ENCODE measurements around the gene DAGLB. TPM values are rescaled to one million over a fixed set of nuclear protein-coding genes. Genes with fewer than 3 reads are reported as not detected.
"Not testable (repeated sequence)": the region's sequence is repeated elsewhere in the genome, so short reads cannot be mapped to it uniquely, and the experiment has no call there.

Gene DAGLB
- total and polyA plus RNA-seq, 2 experiments from 2014 or later: 26.7 to 31.7 TPM

GRCh38 chr7:6453734-6454133, 6.0 kb upstream of the DAGLB start:
- H3K9me3 ChIP-seq (ENCODE audit: low read depth): no peaks in the 10 kb centered on the region
- no peaks in the 10 kb centered on the region for H3K9me2 ChIP-seq (ENCODE audit: insufficient read depth)
- peak overlapping the region; percentile 9 for H3K4me2 ChIP-seq (ENCODE audit: unreplicated experiment)
- peak overlapping the region; percentile 67 for H3K27ac ChIP-seq
- H3K9ac ChIP-seq: no peak overlapping the region
- no peak overlapping the region for H2AFZ ChIP-seq
- no peak overlapping the region for H3K4me3 ChIP-seq
- in situ Hi-C loops (cut with MboI): no loop called here
- H4K20me1 ChIP-seq (ENCODE audit: insufficient read depth): no peaks in the 10 kb centered on the region
- H3K79me2 ChIP-seq (ENCODE audit: insufficient read depth): no peaks in the 10 kb centered on the region
- TF ChIP-seq EZH2 (IDR thresholded peaks at IDR 0.05; ENCODE audit: insufficient read depth, poor library complexity, severe bottlenecking) (no peak), EZH2phosphoT487 (IDR thresholded peaks at IDR 0.05; ENCODE audit: insufficient read depth, low read depth) (no peak)
- peaks cover 49% of the 10 kb centered on the region for H3F3A ChIP-seq (ENCODE audit: insufficient read depth)
- peaks cover 22% of the 10 kb centered on the region for H3K4me1 ChIP-seq (ENCODE audit: insufficient read depth)
- peak; percentile 98 for DNase-seq
- H3K36me3 ChIP-seq (ENCODE audit: low read depth): no peaks in the 10 kb centered on the region
- 19 to 20% methylated on average over 4 of the region's 4 CpGs for WGBS, 2 experiments (ENCODE audit: low coverage in 1 of 2, low lambda C conversion rate in 2 of 2, missing lambda C conversion rate in 2 of 2)
- H3K27me3 ChIP-seq (replicated peaks; ENCODE audit: insufficient read depth): no peaks in the 10 kb centered on the region

DNA sequence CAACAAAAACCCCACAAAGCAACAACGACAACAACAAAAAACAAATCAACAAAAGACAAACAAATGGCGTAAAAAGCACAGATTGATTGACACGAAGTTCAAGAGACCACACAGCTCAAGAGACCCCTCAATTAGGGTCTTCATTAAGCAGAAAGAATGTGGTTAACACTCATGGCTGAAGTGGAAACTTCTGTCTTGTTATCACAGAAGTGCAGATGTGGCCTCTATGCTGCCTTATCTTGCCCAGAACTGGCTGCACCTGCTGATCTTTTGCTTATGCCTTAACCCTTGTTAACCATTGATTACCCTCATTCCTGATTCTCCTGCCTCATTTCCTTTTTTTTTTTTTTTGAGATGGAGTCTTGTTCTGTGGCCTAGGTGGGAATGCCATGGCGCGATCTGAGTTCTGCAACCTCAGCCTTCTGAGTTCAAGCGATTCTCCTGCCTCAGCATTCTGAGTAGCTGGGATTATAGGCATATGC, 3.5 kb upstream of the DAGLB start:
- H4K20me1 ChIP-seq (ENCODE audit: insufficient read depth): no peaks in the 10 kb centered on the region
- peaks cover 40% of the 10 kb centered on the region for H3F3A ChIP-seq (ENCODE audit: insufficient read depth)
- no peak overlapping the region for H3K4me3 ChIP-seq
- TF ChIP-seq EZH2 (IDR thresholded peaks at IDR 0.05; ENCODE audit: insufficient read depth, poor library complexity, severe bottlenecking) (no peak), EZH2phosphoT487 (IDR thresholded peaks at IDR 0.05; ENCODE audit: insufficient read depth, low read depth) (no peak)
- H3K9me2 ChIP-seq (ENCODE audit: insufficient read depth): no peaks in the 10 kb centered on the region
- peaks cover 28% of the 10 kb centered on the region for H3K4me1 ChIP-seq (ENCODE audit: insufficient read depth)
- peaks cover 14% of the 10 kb centered on the region for H3K79me2 ChIP-seq (ENCODE audit: insufficient read depth)
- no peak overlapping the region for H3K27ac ChIP-seq
- no peaks in the 10 kb centered on the region for H3K27me3 ChIP-seq (replicated peaks; ENCODE audit: insufficient read depth)
- H3K9ac ChIP-seq: no peak overlapping the region
- no peak overlapping the region for H3K4me2 ChIP-seq (ENCODE audit: unreplicated experiment)
- in situ Hi-C loops (cut with MboI): no loop called here
- 90 to 94% methylated on average over 6 of the region's 6 CpGs for WGBS, 2 experiments (ENCODE audit: low coverage in 1 of 2, low lambda C conversion rate in 2 of 2, missing lambda C conversion rate in 2 of 2)
- no peak for DNase-seq
- H3K9me3 ChIP-seq (ENCODE audit: low read depth): no peaks in the 10 kb centered on the region
- H3K36me3 ChIP-seq (ENCODE audit: low read depth): no peaks in the 10 kb centered on the region
- no peak overlapping the region for H2AFZ ChIP-seq

DNA sequence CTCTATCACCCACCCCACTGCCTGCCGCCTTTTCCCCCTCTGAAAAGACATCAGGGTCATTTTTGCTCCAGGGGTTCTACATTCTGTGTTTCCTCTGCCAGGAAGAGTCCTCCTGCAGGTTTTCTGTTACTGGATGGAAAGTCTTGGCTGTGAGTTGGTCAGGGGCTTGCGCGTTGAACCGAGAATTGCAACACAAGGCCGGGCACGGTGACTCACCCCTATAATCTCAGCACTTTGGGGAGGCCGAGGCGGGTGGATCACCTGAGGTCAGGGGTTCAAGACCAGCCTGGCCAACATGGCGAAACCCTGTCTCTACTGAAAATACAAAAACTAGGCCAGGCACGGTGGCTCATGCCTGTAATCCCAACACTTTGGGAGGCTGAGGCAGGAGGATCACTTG, 2.8 kb upstream of the DAGLB start:
- DNase-seq; H2AFZ ChIP-seq; H3K4me3 ChIP-seq; H4K20me1 ChIP-seq (ENCODE audit: insufficient read depth); H3K9me3 ChIP-seq (ENCODE audit: low read depth); H3K4me2 ChIP-seq (ENCODE audit: unreplicated experiment); H3K27me3 ChIP-seq (replicated peaks; ENCODE audit: insufficient read depth); in situ Hi-C loops (cut with MboI); H3K27ac ChIP-seq; H3K9ac ChIP-seq; H3K9me2 ChIP-seq (ENCODE audit: insufficient read depth); H3K36me3 ChIP-seq (ENCODE audit: low read depth): not testable (repeated sequence)
- Histone ChIP-seq H3K79me2 (ENCODE audit: insufficient read depth) (peaks cover 21% of the 10 kb centered on the region), H3K4me1 (ENCODE audit: insufficient read depth) (peaks cover 28% of the 10 kb centered on the region), H3F3A (ENCODE audit: insufficient read depth) (peaks cover 34% of the 10 kb centered on the region)
- 96% methylated on average over 9 to 10 of the region's 10 CpGs for WGBS, 2 experiments (ENCODE audit: low coverage in 1 of 2, low lambda C conversion rate in 2 of 2, missing lambda C conversion rate in 2 of 2)

- H3K36me3 ChIP-seq (ENCODE audit: low read depth); H3K9ac ChIP-seq; H3K9me3 ChIP-seq (ENCODE audit: low read depth); H3K9me2 ChIP-seq (ENCODE audit: insufficient read depth); H3K4me3 ChIP-seq; H3K27me3 ChIP-seq (replicated peaks; ENCODE audit: insufficient read depth); H3K4me2 ChIP-seq (ENCODE audit: unreplicated experiment); H3K27ac ChIP-seq; DNase-seq; in situ Hi-C loops (cut with MboI); H4K20me1 ChIP-seq (ENCODE audit: insufficient read depth); H2AFZ ChIP-seq: not testable (repeated sequence)
- Histone ChIP-seq H3K4me1 (ENCODE audit: insufficient read depth) (peaks cover 28% of the 10 kb centered on the region), H3K79me2 (ENCODE audit: insufficient read depth) (peaks cover 28% of the 10 kb centered on the region), H3F3A (ENCODE audit: insufficient read depth) (peaks cover 30% of the 10 kb centered on the region)
- 84 to 95% methylated on average over 7 to 11 of the region's 11 CpGs for WGBS, 2 experiments (ENCODE audit: low coverage in 1 of 2, low lambda C conversion rate in 2 of 2, missing lambda C conversion rate in 2 of 2)
Observed at GRCh38 chr7:6449884-6450283, 2.1 kb upstream of the DAGLB start.

DNA sequence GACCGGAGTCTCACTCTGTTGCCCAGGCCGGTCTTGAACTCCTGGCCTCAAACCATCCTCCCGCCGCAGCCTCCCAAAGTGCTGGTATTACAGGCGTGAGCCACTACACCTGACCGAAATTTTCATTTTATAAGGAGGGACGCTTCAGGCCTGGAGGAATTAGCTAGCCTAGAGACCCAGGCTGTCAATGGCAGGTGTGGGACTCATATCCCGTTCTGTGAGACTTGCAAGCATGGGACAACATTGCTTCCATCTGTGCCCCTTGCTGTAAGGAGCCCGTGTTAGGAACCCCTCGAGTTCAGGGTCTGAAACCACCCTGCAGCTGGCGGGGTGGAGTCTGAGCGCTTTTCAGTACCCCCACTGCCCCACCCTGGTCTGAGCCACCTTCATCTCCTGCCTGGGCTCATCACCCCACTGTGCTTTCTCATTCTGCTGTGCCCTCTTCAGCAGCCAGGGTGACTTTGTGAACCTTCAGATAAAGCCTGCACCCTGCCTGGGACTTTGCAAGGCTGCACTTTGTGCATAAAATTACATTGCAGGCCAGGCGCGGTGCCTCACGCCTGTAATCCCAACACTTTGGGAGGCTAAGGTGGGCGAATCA, 1.3 kb upstream of the DAGLB start:
- no peak overlapping the region for H3K4me2 ChIP-seq (ENCODE audit: unreplicated experiment)
- no peaks in the 10 kb centered on the region for H3K9me2 ChIP-seq (ENCODE audit: insufficient read depth)
- H3K9me3 ChIP-seq (ENCODE audit: low read depth): no peaks in the 10 kb centered on the region
- no peak overlapping the region for H3K4me3 ChIP-seq
- peaks cover 18% of the 10 kb centered on the region; the same call in 1 of the 2 replicates for H3K36me3 ChIP-seq (ENCODE audit: low read depth)
- in situ Hi-C loops (cut with MboI): no loop called here
- peaks cover 29% of the 10 kb centered on the region for H3K4me1 ChIP-seq (ENCODE audit: insufficient read depth)
- no peak overlapping the region for H3K9ac ChIP-seq
- TF ChIP-seq EZH2 (IDR thresholded peaks at IDR 0.05; ENCODE audit: insufficient read depth, poor library complexity, severe bottlenecking) (no peak), EZH2phosphoT487 (IDR thresholded peaks at IDR 0.05; ENCODE audit: insufficient read depth, low read depth) (no peak)
- no peak for DNase-seq
- no peak overlapping the region for H2AFZ ChIP-seq
- H3K27me3 ChIP-seq (replicated peaks; ENCODE audit: insufficient read depth): no peaks in the 10 kb centered on the region
- peak overlapping the region; percentile 95 for H3K27ac ChIP-seq
- H3F3A ChIP-seq (ENCODE audit: insufficient read depth): peaks cover 30% of the 10 kb centered on the region
- H3K79me2 ChIP-seq (ENCODE audit: insufficient read depth): peaks cover 36% of the 10 kb centered on the region
- 64 to 75% methylated on average over 16 of the region's 16 CpGs for WGBS, 2 experiments (ENCODE audit: low coverage in 1 of 2, low lambda C conversion rate in 2 of 2, missing lambda C conversion rate in 2 of 2)
- H4K20me1 ChIP-seq (ENCODE audit: insufficient read depth): no peaks in the 10 kb centered on the region

All from GM23248 (cell line).